ENCODE results near the gene MRPL38.
"Not testable (repeated sequence)": the region's sequence is repeated elsewhere in the genome, so short reads cannot be mapped to it uniquely, and the experiment has no call there.

Gene MRPL38

GRCh38 chr17:75854101-75854748 lies 50.5 kb downstream of the MRPL38 start:
- TF ChIP-seq POLR2A (IDR thresholded peaks at IDR 0.05; ENCODE audit: low read depth, low read length) = no peak; the same call in 1 of the 2 replicates
- DNase-seq (ENCODE audit: insufficient read length, low spot score) = peak; percentile 92

DNA sequence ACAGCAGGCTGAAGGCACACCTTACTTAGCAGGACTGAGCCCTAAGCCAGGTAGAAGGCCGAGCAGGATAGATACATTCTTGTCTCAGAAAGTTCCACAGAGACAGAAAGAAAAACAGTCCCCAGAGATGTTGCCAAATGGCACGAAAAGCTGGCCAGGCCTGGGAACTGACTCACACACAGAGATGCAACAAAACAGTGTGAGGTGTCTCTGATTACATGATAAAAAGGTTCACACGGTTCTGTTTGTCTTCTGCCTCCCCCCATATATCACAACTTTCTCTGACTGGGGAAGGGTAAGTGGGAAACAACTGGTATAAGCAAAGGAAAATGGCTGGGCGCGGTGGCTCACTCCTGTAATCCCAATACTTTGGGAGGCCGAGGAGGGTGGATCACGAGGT lies 51.3 kb downstream of the MRPL38 start:
- no peak for FAIRE-seq
- no peak for DNase-seq (ENCODE audit: insufficient read length, low spot score)
- TF ChIP-seq POLR2A (IDR thresholded peaks at IDR 0.05; ENCODE audit: low read depth, low read length) = no peak

More at GRCh38 chr17:75854101-75854748, 50.5 kb downstream of the MRPL38 start:
- peak; percentile 64 for FAIRE-seq

GRCh38 chr17:75851693-75851991 lies 53.0 kb downstream of the MRPL38 start:
- not testable (repeated sequence) for FAIRE-seq; DNase-seq (ENCODE audit: insufficient read length, low spot score)

DNA sequence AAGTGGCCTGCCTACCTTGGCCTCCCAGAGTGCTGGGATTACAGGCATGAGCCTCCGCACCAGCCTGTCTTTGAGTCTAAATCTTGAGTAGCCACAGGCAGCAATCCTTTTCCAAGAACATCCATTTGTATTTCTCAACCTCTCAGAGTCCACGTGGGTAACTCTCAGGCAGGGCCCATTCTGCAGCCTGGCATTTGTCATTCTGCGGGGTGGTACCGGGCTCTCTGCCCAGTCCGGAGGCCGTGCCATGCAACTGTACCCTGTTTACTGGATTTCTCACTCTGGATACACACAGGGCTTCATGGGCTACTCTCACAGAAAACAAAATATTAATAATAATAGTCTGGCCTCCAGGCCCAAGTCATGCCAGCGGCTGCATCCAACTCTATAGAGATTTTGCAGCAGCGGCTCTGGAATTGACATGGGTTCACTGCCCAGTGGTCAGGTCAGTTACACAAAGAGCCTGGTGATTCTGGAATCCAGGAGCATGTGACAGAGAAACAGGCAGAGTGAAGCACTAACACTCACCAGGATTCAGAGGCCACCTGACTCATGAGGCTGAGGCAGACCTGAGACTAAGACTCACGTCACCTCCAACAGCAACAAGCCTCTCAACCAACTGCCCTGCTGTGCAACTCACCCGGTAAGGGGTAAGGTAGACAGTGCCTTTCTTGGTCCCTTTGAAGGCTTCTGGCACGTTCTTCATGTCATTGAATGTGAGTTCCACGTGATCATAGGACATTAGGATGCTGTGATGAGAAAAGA lies 53.6 kb downstream of the MRPL38 start:
- FAIRE-seq = no peak
- DNase-seq (ENCODE audit: insufficient read length, low spot score) = no peak
- TF ChIP-seq POLR2A (IDR thresholded peaks at IDR 0.05; ENCODE audit: low read depth, low read length) = no peak

GRCh38 chr17:75849724-75850123 lies 55.0 kb downstream of the MRPL38 start:
- no peak for FAIRE-seq
- no peak for DNase-seq (ENCODE audit: insufficient read length, low spot score)
- TF ChIP-seq POLR2A (IDR thresholded peaks at IDR 0.05; ENCODE audit: low read depth, low read length) = no peak

GRCh38 chr17:75849279-75849646 lies 55.4 kb downstream of the MRPL38 start:
- TF ChIP-seq POLR2A (IDR thresholded peaks at IDR 0.05; ENCODE audit: low read depth, low read length) = no peak
- FAIRE-seq = no peak

More at GRCh38 chr17:75849279-75849646, 55.4 kb downstream of the MRPL38 start:
- DNase-seq (ENCODE audit: insufficient read length, low spot score) = no peak

All from H54 (cell line).